GM12801 (cell line): ENCODE data around the gene LZTFL1.

Experiments
- TF ChIP-seq, protein P1 (sequence below): IDR thresholded peaks from one replicate; pipeline ENCODE4 v1.5.1; 2011; ENCODE audit warnings: control low read depth; ENCODE audit not compliant: insufficient read length; ENCODE audit errors: extremely low read depth

The LZTFL1 gene

DNA sequence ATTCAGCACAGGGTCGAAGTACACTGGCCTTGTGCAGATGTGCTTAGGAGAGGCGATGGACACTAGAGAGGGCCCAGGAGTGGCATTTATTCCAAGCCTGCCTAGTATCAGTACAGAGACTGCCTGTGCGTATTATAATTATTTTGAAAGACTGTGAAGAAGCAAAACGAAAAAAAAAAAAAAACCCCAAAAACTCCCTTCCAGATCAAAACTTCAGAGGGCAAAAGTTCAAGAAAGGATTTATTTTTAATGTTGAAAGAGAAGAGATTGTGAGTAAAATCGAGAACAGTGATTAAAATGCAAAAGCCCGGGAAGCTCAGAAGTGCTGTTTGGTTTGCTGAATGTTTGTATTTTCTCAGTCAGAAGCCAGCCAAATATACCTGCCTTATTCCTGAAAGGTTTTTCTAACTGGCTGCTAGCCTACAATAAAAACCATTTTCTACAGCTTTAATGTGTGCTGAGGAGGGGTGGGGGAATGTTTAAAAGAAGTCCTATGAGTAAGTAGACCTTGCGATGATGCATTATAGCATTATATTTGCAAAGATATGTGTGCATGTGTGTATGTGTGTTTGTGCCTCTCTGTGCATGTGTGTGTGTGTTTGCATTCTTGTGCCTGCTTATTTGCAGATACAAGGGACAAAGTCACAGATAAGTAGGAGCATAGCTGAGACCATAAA is 19.3 kb upstream of the LZTFL1 start:
- TF ChIP-seq, protein P1, sequence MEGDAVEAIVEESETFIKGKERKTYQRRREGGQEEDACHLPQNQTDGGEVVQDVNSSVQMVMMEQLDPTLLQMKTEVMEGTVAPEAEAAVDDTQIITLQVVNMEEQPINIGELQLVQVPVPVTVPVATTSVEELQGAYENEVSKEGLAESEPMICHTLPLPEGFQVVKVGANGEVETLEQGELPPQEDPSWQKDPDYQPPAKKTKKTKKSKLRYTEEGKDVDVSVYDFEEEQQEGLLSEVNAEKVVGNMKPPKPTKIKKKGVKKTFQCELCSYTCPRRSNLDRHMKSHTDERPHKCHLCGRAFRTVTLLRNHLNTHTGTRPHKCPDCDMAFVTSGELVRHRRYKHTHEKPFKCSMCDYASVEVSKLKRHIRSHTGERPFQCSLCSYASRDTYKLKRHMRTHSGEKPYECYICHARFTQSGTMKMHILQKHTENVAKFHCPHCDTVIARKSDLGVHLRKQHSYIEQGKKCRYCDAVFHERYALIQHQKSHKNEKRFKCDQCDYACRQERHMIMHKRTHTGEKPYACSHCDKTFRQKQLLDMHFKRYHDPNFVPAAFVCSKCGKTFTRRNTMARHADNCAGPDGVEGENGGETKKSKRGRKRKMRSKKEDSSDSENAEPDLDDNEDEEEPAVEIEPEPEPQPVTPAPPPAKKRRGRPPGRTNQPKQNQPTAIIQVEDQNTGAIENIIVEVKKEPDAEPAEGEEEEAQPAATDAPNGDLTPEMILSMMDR, result no peak

DNA sequence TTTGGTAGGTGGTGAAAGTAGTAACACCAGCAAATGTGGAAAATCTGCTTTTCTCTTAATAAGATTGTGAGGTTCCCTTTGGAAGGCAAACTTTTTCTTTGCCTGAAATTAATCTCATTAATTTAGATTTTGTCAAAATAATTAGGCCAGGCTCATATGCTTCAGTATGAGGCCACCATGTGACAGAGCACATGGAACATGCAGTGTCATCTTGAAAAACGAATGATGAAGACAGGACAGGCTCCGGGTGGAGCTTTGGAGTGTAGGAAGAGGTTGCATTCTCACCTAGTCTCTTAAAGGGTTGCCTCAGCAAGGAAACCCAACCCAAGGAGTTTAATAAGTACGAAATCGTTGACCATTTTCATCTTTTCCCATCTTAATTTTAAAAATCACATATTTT is 18.6 kb upstream of the LZTFL1 start:
- TF ChIP-seq, protein P1, result no peak

DNA sequence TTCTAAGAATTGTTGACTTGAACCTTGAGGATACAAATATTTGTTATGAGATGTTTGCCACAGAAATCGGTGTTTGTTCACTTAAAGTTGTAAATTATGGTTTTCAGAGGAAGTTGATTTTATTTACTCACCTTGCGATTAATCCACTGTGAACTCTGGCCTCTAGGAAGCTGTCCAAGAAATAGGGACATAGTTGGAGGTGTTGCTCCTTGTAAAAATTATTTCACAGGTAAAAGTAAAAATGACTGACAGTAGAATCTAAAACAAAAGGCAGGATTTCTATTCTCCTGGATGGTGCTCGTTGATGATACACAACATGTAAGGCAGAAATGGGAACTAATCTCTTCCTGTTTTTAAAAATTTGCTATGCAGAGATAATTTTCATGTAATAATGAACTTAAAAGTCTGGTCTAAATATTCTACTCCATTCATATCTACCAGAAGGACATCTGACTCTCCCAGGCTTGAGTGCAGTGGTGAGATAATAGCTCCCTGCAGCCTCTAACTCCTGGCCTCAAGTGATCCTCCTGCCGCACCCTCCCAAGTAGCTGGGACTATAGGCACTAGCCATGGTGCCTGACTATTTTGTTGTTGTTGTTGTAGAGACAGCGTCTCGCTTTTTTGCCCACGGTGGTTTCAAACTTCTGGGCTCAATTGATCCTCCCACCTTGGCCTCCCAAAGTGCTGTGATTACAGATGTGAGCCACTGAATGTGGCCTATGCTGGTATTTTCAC is 17.1 kb upstream of the LZTFL1 start:
- TF ChIP-seq, protein P1, result no peak

DNA sequence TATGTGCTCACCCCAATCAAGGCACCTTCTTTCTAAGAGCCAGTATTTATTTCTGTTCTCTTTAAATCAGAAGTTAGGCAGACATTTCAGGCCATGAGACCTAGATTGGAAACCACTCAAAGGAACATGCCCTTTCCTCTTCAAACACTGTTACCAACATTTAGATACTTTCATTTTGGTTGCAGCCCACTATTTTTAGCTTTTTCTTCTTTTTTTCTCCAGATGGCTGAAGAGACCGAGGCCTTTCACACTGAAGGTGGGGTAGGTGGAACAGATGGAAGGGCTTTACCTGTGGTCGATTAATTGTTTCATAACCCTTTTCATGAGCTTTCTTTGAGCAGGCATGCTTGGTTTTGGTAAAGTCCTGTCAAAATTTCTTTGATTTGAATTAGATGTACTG is 10.9 kb upstream of the LZTFL1 start:
- TF ChIP-seq, protein P1, result no peak

DNA sequence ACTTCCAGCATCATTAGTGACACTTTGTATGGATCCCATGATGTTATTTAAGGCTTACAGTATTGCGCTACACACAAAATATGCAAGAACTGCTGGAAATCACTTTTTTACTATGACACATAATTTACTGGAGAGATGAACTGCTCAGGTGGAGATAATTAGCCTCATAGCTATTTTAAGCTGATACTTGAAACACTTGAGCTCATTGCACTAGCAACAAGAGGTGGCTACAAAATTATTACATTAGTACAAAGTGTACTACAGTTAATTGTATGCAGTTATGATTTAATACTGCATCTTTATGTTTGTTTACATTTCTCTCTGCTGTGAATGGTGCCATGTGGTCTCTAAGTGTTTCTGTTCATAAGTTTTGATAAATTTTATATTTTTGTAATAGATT is 6.5 kb upstream of the LZTFL1 start:
- TF ChIP-seq, protein P1, result no peak

DNA sequence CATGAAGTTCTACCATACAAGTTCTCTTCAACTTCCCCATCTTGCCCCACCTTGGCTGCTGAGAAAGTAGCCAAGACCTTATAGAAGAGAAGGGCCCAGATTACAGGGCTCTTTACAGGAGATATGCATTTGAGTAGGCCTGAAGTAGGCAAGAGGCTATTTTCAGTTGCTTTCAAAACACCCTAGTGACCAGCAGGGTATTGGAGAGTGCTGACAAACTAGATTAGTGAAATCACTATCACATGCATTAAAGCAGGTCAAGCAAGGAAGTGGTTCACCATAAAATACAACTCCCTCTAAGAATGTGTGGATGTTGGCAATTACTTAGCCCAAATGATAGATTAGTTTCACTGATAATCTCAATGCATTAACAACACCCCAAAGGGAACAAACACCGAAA is 2.7 kb upstream of the LZTFL1 start:
- TF ChIP-seq, protein P1, result no peak

DNA sequence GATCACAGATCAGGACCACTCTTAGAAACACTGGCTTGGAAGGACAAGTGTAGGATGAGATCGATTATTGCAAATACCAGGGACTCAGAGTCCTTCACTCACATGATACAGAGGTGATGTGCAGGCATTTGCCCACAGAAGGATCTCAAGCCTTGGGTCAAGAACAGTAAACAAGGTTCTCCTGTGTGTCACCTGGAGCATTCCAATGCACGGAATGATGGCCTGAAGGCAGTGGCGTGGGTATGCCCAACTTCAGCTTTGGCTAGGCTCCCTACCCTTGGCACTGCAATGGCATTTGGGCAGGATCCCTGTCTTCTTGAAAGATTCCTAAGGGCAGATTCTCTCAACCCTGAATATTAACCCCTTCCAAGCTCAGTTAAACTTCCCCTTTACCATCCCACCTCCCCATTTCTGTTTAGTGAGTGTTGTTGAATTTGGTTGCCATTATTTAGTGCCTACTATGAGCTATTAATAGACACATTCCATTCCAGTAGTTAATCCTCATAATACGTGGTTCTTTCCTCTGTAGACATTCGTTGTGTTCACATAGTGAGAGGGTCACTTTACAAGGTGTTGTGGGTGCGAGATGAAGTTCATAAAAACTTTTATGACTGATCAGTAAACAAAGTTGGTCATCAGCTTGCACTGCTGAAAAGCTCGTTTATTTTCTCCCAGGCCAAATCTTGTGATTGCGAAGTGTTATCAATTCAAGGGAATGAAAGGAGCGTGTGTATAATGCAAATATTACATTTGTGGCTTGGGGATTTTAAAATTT is 1.1 kb upstream of the LZTFL1 start:
- TF ChIP-seq, protein P1, result no peak
